OCI-LY7 (cell line): ENCODE measurements around the gene MRNIP.

Source experiments
- CTCF ChIP-seq: fragments of 200-600 bp; sonication (generic); conservative IDR thresholded peaks from 2 replicates; pipeline ENCODE4 v1.5.1; 2014; ENCODE audit warnings: mild to moderate bottlenecking, antibody characterized with exemption, low read length, moderate library complexity, mixed read lengths
- EZH2phosphoT487 ChIP-seq: fragments of 200-600 bp; sonication (generic); IDR thresholded peaks from 2 replicates; pipeline ENCODE4 v1.6.1; 2018; ENCODE audit warnings: low read depth, borderline replicate concordance, mild to moderate bottlenecking, mixed run types, antibody characterized with exemption, low read length, moderate library complexity, mixed read lengths

- no peak for TF ChIP-seq CTCF
- TF ChIP-seq EZH2phosphoT487, result no peak
Measured at GRCh38 chr5:179822444-179822990, 36.1 kb downstream of the MRNIP start.
